Dermis blood vessel endothelial cell (primary cell): ENCODE measurements around the gene C15orf61. TPM values are rescaled to one million over a fixed set of nuclear protein-coding genes. Genes with fewer than 3 reads are reported as not detected.

Experiments
- DNase-seq: peaks from one replicate; pipeline ENCODE4 v3.0.0; 2010
- total RNA-seq: library from RNA; depleted of rRNA; stranded (reverse); fragments of >200 nt; gene quantifications from 2 replicates; pipeline ENCODE4 v1.2.3, GENCODE V29; 2014

C15orf61 gene
- total RNA-seq: 1.5 and 1.6 TPM in 2 replicates

DNA sequence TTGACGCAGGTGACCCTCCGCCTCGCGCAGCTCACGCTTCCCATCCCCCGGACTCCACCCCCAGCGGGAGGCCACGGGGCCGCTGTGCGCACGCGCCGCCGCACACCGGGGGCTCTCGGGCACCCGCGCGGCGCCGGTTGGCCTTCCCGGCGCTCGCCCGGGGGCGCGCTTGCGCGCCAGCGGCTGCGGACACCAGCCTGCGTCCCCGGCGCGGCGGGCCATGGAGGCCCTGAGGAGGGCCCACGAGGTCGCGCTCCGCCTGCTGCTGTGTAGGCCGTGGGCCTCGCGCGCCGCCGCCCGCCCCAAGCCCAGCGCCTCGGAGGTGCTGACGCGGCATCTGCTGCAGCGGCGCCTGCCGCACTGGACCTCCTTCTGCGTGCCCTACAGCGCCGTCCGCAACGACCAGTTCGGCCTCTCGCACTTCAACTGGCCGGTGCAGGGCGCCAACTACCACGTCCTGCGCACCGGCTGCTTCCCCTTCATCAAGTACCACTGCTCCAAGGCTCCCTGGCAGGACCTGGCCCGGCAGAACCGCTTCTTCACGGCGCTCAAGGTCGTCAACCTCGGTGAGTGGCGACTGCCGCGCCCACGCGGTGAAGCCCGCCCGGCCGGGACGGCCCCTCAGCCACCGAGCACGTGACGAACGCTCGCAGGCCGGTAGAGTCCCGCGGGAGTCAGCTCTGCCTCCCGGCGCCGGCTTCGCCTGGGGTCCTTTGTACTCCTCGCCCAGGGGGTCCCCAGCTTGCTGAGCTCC lies at the start of gene C15orf61:
TSS of gene C15orf61 (plus strand) at position 103 of the 754 bp plus-strand sequence. CDS start at position 221, 118 bp downstream.
- peak; percentile 84 for DNase-seq

DNA sequence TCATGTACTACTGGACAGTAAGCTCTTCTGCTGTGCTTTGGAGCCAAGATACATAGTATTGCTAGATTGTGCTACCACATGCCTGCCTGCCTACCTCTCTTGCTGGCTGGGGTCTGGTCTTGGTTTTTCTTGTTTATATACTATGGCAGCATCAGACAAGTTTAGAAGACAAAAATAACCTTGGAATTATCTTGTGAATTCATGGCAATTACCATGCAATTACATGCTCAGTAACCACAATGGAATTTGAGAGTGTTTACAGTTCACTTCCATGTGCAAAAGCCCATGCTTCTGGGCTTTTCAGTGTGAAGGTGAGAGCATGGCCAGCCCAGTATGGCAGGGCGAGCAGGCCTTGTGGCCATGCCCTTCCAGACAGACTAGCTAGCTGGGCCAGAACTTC lies 48.0 kb upstream of the C15orf61 start:
- DNase-seq: no peak

- DNase-seq: no peak
Observed at GRCh38 chr15:67474405-67475110, 46.4 kb upstream of the C15orf61 start.

DNA sequence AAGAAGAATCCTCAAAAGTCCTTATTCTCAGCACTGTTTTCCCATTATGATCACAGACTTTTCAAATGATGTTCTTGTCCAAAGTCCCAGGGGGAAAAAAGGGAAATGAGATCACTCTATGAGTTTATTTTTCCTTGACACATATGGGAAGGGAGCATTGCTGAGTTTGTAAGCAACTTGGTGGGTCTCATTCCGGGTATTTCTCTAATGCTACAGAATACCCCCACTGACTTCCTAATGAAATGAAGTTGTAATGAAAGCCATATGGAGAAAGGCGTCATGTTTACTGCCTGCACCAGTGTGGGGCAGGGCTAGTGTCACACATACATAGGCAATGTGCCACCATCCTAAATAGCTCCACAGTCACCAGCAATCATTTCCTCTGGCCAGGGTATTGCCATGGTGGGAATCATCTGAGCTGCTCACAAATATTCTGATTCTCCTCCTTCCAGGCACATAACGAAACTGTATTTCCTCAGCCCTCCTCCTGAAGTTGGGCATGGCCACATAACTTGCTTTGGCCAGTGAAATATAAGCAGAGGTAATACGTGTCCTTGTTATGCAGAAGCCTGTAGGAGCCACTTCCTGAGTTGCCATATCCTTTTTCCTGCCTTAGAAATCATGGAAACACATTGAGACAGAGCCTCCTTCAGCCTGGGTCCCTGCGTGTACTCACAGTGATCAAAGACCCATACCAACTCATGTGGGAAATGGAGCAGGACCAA lies 41.0 kb upstream of the C15orf61 start:
- DNase-seq: peak; percentile 49

DNA sequence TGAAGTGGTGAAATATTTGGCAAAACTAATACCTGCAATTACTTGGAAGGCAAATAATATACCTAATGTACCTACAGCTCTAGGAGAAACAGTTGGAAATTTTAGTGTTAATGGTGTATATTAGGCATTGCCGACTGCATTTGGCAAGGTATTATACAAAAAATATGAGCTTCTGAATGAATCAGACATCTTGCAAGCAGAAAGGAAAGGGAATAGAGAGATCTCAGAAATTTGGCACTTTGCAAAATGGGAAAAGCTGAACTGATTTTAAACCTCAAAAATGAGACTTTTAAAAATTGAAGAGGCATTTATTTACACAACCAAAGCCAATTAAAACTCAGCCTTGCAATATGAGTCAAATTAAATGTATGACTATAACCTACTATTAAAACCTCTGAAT lies 40.2 kb upstream of the C15orf61 start:
- no peak for DNase-seq

GRCh38 chr15:67481680-67482079 lies 39.3 kb upstream of the C15orf61 start:
- DNase-seq: no peak

DNA sequence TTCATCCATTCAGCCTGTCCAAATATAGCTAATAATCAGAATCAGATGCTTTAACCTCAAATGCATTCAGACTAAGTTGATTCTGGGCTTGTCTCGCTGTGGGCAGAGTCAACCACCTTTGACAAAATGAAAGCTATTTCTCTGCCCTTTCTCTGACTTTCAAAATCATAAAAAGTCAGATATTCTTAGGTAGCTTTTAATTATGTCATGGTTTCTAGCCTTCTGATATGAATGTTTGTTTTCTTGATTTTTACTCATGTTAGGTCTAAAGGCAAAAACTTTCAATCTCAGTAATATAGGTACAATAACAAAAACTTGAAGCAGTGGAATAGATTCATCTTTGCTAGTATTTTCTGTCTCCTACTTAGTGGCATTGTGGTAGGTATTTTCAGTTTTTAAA lies 25.3 kb upstream of the C15orf61 start:
- no peak for DNase-seq

DNA sequence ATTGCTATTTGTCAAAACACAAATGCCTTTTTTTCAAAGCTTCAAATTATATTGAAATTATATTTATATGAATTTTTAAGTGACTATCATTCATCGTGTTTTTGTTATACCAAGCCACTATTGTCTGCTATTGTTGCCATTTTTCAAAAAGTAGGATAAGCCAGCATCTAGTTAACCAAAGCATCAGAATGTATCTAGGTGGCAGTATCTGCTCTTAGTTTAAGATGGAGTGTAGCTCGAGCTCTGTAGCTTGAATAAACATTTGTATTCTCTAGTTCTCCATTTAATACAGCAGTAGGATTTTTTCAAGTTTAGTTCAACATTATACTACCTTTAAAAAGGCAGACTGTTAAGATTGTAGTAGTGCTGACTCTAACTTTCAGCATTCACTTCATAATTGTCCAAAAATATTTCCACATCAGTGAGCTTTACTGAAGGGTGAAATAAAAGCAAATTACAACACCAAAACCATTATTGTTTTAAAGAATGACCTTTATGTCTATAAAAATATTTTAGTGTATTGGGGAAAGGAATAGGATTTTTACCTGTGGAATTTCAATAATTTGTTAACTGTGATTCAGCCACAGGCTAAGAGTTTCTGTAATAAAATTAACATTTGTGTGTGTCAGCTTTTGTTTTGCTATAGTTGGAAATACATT lies 19.6 kb upstream of the C15orf61 start:
- DNase-seq: peak; percentile 49

- DNase-seq: peak; percentile 67
Observed at GRCh38 chr15:67501836-67502461, 19.0 kb upstream of the C15orf61 start.

- DNase-seq: no peak
Observed at GRCh38 chr15:67504056-67504455, 16.9 kb upstream of the C15orf61 start.

GRCh38 chr15:67504796-67505195 lies 16.1 kb upstream of the C15orf61 start:
- no peak for DNase-seq

DNA sequence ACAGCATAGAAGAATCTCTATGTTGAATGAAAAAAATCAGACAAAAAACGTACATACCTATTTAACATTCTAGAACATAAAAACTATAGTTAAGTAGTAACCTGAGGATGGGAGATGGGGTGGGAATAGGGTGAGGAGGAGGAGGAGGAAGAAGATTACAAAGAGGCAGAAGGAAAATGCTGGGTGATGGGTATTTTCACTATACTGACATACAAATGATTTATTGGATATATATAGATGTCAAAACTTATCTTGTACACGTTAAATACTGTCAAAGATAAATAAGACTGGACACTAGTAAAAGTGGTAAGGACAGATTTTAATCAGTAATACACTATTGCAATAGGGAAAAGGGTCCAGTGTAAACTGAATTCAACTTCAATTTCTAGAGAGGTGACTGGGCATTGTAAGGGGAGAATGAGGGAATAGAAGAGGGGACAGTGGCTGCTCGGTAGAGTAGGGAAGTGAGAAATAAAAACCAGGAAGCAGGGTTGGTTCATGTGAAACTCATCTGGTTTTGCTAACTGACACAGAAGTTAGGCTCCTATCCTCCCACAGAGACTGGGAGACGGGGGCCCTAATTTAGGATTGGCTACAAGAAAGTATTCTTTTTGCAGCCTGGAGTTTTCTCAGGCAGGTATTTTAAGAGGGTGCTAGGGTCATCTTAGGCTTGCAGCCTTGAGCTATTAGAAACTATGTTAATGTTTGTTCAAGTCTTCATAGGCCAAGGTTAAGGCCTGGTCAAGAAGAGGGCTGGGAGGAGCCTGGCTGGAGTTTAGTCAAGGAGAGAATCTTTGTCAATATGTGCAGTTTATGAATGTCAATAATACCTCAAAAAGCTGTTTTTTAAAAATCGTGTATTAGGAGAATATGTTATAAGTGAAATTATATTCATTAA lies 15.0 kb upstream of the C15orf61 start:
- no peak for DNase-seq

- no peak for DNase-seq
Observed at GRCh38 chr15:67506775-67507747, 13.9 kb upstream of the C15orf61 start.

DNA sequence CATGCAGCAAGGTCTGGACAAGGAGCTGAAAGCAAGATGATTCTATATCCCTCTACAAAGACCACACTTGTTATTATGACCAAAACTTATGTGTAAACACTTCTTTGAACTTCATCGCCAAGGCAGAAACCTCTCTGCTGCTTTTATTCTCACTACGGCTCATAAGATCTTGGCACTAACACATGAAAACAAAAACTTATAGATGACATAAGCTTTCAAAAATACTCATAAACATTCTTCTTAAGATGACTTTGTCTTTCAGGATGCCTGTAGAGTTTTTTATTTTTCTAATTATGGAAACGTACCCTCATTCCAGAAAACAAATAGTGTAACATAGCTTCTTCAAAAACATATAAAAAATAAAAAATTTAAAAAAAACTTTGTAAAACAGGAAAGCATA lies 12.5 kb upstream of the C15orf61 start:
- DNase-seq: no peak

- no peak for DNase-seq
Observed at GRCh38 chr15:67509918-67510317, 11.0 kb upstream of the C15orf61 start.

DNA sequence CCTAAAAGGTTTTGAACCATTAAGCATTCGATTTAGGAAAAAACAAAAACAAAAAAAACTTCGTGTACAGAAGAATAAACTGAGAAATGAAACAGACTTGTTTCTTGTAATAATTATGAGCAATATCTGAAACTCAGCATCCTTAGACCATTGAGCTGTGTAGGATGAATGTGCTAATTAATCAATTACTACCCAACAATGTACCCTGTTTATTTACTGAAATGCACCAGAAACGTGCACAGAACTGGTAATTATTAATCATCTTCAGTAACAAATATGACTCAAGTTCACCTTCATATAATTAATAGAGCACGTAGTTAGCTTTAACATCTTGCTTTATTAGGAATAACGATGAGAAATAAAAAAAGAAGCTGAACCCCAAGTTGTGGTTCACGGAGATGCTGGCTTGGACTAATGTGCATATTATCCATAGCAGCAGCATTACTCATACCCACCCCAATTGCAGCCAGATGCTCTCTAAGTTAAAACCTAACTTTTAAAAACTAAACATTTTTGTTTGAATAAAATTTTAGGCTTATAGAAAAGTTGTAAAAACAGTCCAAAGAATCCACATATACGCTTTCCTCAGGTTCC lies 10.2 kb upstream of the C15orf61 start:
- no peak for DNase-seq

GRCh38 chr15:67511606-67512005 lies 9.3 kb upstream of the C15orf61 start:
- no peak for DNase-seq

DNA sequence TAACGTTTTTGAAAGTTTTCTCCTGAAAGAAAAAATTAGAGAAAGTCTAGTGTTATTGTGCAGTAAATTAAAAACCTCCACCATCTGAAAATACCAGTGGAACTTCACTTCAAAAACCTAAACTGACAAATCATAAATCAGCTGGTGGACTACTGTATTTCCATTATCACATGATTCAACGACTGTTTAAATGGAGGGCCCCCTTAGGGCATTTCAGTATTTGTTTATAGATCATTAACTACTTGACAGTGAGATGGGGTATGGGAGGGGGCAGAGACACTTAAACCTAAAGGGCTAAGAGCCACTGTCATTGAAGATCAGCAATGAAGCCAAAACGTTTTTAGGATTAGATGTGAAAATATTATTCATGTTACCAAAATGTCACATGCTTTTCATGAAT lies 8.8 kb upstream of the C15orf61 start:
- no peak for DNase-seq

DNA sequence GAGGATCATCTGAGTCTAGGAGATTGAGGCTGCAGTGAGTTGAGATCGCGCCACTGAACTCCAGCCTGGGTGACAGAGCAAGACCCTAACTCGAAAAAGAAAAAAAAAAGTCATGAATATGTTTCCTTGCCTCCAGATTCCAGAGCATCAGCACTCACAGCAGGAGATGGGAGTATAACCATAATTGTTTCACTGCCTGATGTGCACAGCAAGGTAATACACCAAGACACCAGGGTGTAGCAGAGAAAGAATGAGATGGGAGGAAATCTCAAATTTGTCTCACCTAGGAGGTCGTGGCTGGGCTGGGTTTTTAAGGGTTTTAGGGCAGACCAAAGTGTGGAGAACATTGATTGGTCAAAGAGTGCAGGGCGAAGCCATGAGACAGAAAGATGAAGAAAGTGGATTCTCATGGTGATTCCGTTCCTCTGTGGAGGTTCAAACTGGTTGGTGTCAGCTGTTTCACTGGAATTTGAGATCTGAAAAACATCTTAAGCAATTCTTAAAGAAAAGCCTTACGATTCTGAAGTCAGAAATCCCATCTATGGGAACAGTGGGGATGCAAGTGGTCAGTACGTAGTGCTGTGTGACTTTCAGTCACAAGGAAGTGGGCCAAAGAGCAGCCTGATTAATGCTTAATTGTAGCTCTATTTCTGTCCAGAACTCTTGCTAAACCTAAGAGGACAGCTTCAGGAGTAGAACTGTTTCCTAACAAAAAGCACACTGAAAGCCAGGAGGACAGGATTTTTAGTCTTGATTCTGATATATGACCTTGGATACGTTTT lies 7.8 kb upstream of the C15orf61 start:
- no peak for DNase-seq
